NOMO-1 treated with DMSO at 0.1 percent for 48 hours (cell line): ENCODE data around the gene GFRA1.

Experiments
- DNase-seq: peaks from one replicate; lab custom pipeline; 2025; ENCODE audit not compliant: unreplicated experiment; lab: John Stamatoyannopoulos, UW

Gene GFRA1

DNA sequence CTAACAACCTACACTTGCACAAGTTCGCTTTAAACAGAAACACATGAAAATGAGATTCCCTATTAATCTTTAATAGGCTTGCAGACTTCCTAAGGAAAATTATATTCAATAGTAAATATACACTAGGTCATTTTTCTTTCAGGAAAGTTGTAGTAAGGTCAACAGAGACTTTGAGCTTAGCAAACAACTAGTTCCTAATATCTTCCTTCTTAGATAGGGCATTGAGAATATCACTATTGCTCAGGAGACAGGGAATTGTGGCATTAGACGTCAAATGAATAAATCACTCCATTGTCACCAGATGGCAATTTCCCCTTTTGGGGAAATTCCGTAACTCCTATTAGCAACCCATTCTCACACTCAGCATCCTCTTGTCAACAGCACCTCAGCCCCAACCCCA lies 164.9 kb downstream of the GFRA1 start:
- DNase-seq: no peak

DNA sequence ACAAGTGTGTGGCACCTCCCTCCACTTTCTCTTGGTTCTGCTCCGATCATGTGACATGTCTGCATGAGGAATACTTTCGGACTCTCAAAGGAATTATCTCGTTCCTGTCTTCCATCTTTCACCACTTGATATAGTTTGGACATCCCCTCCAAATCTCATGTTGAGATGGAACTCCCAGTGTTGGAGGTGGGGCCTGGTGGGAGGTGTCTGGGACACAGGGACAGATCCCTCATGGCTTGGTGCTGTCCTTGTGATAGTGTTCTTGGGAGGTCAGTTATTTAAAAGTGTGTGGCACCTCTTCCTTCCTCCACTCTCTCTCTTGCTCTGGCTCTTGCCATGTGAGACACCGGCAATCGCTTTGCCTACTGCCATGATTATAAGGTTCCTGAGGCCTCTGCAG lies 166.4 kb downstream of the GFRA1 start:
- DNase-seq: no peak

- DNase-seq: no peak
Measured at GRCh38 chr10:116105264-116105663, 167.7 kb downstream of the GFRA1 start.

DNA sequence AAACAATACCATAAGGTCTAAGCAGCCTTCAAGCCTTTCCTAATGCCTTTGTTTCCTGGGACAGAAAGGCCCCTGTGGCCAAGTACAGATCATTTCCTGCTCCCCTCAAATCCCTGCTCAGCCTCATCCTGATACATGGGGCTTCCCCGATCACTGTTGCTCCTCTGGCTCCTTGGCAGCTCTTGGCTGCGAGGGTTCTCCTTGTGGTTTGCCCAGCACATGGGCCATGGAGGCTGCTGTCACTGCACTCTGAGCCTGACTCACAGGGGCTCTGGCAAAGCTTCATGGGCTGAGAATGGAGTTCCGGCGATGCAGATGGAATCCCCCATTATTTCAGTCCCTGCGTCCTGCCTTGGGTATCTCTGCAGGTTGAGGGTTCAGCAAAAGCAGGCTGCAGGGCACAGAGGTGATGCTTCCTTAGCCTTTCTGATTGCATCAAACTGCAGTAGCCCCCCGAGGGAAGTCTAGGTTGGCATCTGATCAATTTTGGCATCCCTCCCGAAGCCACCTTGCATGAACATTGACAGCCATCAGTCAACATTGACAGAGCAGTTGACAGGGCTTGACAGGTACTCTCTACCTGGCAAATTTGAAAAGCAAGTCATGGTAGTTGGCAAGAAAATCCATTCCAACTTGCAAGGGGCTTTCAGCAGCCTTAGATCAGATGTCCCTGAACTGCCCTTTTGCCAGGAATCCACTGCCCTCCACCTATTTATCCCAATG lies 168.6 kb downstream of the GFRA1 start:
- no peak for DNase-seq

DNA sequence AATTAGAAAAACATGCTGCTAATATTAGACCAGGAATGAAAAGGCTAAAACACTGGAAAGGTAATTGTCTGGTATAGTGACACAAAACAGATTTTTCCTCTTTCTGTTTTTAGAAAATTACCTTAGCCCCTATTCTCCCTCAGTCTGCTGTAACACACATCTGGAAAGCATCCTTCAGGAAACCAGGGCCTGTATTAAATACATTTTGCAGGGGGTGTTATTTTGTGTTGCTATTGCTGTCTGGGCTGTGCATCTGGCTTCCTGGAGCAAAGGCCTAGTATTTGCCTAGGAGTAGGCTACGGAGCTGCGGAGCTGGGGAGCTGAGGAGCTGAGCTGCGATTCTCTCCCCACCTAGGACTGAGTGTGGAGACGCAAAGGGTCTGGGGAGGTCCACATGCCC lies 169.3 kb downstream of the GFRA1 start:
- no peak for DNase-seq

- DNase-seq: no peak
Measured at GRCh38 chr10:116101616-116102315, 171.2 kb downstream of the GFRA1 start.

- no peak for DNase-seq
Measured at GRCh38 chr10:116100984-116101383, 172.0 kb downstream of the GFRA1 start.

GRCh38 chr10:116099023-116099420 lies 174.0 kb downstream of the GFRA1 start:
- no peak for DNase-seq

GRCh38 chr10:116098411-116099022 lies 174.5 kb downstream of the GFRA1 start:
- DNase-seq: no peak

GRCh38 chr10:116097239-116097784 lies 175.7 kb downstream of the GFRA1 start:
- DNase-seq: no peak

DNA sequence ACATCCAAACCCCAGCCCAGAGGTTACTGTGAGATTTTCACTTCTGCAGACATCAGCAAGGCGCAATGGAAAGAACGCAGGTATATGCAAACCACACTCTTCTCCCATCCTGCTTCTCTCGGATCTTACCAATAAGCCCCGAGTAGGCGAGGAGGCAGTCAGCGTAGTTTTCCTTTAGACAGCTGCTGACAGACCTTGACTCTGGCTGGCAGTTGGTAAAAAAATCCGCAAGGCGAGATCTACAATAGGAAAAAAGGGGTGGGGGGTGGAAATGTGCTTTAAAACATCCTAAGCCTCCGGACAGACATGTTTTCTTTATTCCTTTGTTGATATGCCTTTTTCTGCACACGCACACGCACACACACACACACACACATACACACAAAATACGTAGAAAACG lies 176.5 kb downstream of the GFRA1 start:
- DNase-seq: no peak

GRCh38 chr10:116094356-116094755 lies 178.7 kb downstream of the GFRA1 start:
- no peak for DNase-seq

GRCh38 chr10:116093031-116093430 lies 180.0 kb downstream of the GFRA1 start:
- no peak for DNase-seq

DNA sequence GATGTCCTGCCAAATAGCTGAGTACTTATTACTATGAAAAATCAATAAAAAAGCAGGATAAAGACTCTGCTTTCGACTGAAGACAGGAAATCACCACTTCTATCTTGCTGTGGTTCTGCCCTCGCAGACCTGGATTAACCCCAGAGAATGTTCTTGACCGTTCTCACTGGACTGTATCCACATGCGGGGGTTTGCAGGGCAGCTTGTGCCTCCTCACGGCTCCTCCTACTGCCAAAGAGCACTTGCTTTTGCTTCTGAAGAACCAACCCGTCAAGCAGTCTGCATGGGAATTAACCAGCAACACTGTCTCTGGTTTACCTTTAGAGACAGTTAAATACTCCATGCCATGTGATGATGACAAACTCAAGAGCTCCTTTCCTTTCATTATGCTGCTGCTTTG lies 184.0 kb downstream of the GFRA1 start:
- no peak for DNase-seq

DNA sequence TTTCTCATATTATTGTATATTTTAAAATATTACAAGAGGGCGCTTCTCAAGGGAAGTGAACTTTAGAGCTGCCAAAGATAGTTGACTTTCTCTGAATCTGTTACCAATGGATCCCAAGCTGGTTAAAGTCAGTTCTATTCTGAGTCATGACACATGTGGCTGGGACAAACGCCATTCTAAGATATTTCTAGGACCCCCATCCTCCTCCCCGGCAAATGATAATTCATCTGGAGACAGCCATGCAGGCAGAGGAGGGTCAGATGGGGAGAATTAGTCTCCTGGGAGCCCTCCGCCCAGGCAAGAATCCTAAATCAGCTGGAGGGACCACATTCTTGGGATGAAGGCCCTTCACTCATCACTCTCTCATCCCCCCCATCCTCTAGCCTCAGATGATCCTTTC lies 187.7 kb downstream of the GFRA1 start:
- no peak for DNase-seq

DNA sequence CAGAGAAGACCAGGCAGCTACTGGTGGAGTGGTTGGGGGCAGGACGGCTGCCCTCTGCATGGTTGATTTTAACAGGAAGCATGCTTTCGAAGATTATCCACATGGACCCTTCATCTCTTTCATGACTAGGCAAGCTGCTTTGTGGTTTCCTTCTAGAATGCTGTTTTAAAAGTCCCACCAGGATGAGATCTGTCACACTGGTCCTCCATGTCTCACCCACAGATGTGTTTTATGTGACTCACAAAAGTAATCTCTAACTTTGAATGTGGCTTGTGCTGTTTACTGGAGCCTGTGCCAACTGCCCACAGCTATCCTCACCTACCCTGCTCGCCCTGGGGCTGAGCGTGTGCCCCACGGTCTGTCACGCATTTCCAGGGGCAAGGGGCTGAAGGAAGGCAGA lies 188.8 kb downstream of the GFRA1 start:
- DNase-seq: no peak

GRCh38 chr10:116083226-116083762 lies 189.7 kb downstream of the GFRA1 start:
- no peak for DNase-seq

GRCh38 chr10:116082762-116083161 lies 190.2 kb downstream of the GFRA1 start:
- no peak for DNase-seq

GRCh38 chr10:116082206-116082605 lies 190.8 kb downstream of the GFRA1 start:
- no peak for DNase-seq

GRCh38 chr10:116080553-116080952 lies 192.5 kb downstream of the GFRA1 start:
- no peak for DNase-seq

- no peak for DNase-seq
Measured at GRCh38 chr10:116079355-116079754, 193.7 kb downstream of the GFRA1 start.

- no peak for DNase-seq
Measured at GRCh38 chr10:116076621-116077020, 196.4 kb downstream of the GFRA1 start.
